GM12865 (cell line): ENCODE results near the gene SCN9A.
"Not testable (repeated sequence)": the region's sequence is repeated elsewhere in the genome, so short reads cannot be mapped to it uniquely, and the experiment has no call there.

Source experiments
- DNase-seq: peaks from one replicate; pipeline ENCODE4 v3.0.0; 2010; ENCODE audit warnings: low read depth
- H3K4me3 ChIP-seq: 2 replicates; pipeline ENCODE4 v1.5.1; 2011; ENCODE audit warnings: mild to moderate bottlenecking, low read depth, low read length, control low read depth
- TF ChIP-seq, protein P1 (sequence below): IDR thresholded peaks from 2 replicates; pipeline ENCODE4 v1.5.1; 2011; ENCODE audit warnings: low read length, control low read depth, low read depth, inconsistent platforms; ENCODE audit not compliant: insufficient read depth; ENCODE audit errors: missing control alignments

Gene SCN9A

DNA sequence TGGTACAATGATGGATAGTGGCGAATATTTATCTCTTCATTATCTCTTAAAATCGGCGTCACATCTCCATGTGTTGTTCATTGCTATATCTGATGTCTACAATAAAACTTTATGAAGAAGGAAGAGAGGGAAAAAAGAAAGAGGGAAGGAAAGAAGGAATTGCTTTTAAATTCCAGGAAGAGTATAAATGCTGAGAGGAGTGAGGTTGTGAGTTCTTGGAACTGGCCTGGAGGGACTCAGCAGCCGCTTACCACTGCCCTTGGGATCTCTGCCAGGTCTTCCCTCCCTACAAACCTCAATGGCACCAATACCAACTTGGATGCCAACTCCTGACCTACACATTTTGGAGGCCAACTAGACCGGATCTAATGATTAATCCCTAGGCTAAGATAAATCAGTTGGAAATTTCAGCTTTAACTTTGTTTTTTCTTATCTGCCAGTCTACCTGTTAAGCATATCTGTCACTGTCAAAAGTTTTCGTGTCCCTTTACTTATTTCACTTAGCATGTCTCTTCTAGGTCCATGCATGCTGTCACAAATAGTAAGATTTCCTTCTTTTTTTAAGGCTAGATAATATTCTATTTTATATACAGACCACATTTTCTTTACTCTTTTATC lies 9.8 kb downstream of the SCN9A start:
- no peak for DNase-seq
- no peak overlapping the region for H3K4me3 ChIP-seq
- TF ChIP-seq, protein P1, sequence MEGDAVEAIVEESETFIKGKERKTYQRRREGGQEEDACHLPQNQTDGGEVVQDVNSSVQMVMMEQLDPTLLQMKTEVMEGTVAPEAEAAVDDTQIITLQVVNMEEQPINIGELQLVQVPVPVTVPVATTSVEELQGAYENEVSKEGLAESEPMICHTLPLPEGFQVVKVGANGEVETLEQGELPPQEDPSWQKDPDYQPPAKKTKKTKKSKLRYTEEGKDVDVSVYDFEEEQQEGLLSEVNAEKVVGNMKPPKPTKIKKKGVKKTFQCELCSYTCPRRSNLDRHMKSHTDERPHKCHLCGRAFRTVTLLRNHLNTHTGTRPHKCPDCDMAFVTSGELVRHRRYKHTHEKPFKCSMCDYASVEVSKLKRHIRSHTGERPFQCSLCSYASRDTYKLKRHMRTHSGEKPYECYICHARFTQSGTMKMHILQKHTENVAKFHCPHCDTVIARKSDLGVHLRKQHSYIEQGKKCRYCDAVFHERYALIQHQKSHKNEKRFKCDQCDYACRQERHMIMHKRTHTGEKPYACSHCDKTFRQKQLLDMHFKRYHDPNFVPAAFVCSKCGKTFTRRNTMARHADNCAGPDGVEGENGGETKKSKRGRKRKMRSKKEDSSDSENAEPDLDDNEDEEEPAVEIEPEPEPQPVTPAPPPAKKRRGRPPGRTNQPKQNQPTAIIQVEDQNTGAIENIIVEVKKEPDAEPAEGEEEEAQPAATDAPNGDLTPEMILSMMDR = no peak

DNA sequence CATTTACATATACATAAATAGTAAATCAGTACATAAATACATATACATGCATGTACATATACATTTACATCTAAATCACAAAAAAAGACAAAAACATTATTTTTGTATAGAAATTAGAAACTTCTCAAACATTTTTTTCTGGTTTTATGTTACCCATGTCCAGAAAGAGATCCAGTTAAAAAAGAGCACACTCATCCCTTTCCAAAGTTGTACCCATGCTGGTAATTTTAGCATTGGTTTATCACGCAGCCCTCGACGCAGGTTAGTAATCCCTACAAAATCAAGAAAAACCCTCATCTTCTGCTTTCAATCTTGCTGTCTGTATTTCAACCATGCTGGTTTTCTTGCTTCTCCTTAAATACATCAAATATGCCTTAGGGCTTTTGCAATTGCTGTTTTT lies 10.5 kb downstream of the SCN9A start:
- DNase-seq = no peak
- TF ChIP-seq, protein P1 = no peak
- H3K4me3 ChIP-seq = no peak overlapping the region

DNA sequence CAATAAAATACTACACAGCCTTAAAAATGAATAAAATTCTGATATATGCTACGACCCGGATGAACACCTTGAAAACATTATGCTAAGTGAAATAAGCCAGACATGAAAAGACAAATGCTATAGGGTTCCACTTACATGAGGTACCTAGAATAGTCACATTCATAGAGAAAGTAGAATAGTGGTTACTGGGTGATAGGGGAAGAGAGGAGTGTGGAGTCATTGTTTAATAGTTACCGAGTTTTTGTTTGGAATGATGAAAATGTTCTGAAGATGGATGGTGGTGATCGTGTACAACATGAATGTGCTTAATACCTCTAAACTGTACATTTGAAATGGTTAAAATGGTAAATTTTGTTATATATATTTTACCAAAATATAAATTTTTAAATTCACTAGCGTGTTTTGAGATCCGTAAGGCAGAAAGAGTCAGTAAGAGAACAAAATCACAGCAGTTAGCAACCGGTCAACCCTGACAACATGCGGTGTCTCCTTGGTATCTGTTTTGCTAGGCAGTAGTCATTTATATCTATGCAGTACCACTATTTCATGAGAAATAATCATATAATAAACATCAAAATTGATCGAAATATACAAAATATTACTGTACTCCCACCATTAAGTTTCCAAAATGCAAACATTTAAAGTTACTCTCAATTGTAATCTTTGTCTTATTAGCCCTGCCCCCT lies 11.1 kb downstream of the SCN9A start:
- DNase-seq = no peak
- TF ChIP-seq, protein P1 = no peak
- H3K4me3 ChIP-seq = no peak overlapping the region

DNA sequence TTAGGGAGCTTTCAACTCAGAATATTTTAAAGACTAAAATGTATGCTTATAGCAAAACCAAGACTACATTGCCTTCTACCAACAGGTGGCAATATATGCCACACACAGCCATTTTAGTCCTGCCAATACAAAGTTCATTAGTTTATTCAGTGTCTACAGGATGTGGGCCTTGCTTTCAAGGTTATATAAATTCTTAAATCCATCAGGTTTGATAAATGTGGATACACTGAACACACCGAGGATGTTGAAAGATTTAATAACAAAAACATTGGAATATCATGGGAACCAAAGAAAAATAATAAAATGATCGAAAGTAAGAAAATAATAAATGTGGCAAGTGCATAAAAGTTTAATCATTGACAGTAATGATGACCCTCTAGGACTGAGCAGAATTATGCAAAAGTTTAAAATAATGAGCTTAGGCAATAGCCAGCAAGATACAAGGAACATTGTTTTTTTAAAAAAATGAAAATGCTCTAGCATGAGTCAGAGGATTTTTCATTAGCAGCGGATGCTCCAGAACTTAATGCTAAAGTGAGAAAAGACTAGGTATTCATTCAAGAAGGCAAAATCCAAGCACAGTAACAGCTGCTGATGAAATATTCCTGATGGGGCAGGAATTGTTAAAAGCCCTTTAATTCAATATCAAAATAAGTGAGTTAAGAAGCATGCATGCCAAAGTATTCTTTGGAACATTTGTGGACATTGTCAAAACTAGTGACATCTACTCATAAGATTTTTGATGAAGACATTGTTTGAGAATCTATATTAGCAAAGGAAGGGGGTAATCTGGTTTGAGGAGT lies 14.2 kb downstream of the SCN9A start:
- peak; percentile 26 for DNase-seq
- H3K4me3 ChIP-seq = no peak overlapping the region
- TF ChIP-seq, protein P1 = peak; percentile 33

DNA sequence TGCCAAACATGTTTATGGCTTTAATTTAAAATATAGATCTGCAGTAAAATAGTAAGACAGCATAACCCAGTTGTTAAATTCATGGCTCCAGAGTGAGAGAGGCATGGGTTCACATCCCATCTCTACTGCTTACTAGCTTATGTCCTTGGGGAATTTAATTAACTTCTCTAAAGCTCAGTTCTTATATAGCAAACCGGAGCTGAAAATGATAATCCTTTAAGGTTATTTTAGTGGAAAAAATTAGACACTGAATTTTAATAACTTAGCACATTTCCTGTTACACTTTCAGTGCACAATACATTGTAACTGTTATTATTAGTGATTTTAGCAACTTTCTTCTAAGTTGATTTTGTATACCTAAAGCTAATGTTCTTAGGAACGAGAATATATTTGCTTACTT lies 14.8 kb downstream of the SCN9A start:
- DNase-seq = no peak
- TF ChIP-seq, protein P1 = no peak

DNA sequence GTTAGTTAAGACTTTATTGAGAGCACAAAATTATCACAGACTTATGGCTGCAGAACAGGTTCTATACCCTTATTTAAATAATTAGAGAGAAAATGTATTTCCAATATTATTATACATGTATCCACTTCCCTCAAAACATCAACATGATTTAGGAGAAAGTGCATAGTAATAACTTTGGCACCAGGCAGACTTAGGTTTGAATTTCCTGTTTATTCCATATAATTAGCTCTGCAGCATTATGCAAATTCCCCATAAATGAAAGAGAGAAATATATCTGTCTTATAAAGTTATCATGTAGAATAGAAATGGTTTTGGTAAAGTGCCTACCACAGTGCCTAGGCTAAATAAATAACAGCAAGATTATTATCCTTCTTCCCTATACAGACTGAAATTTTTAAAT lies 15.3 kb downstream of the SCN9A start:
- DNase-seq = no peak
- H3K4me3 ChIP-seq = no peak overlapping the region
- TF ChIP-seq, protein P1 = no peak

More for the DNA sequence above, 14.8 kb downstream of the SCN9A start:
- H3K4me3 ChIP-seq = no peak overlapping the region

DNA sequence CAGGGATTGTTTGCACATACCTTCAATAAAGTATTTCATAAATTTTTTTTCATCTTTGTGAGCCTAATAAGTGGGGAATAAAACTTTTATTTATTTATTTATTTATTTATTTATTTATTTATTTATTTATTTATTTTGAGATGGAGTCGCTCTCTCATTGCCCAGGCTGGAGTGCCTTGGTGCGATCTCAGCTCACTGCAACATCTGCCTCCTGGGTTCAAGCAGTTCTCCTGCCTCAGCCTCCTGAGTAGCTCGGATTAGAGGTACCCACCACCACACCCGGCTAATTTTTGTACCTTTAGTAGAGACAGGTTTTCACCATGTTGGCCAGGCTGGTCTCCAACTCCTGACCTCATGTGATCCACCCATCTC lies 17.8 kb downstream of the SCN9A start:
- H3K4me3 ChIP-seq, DNase-seq: not testable (repeated sequence)
